Colonic mucosa (tissue), 4 donors: ENCODE results near the gene KIF26A. TPM values are rescaled to one million over a fixed set of nuclear protein-coding genes. Genes with fewer than 3 reads are reported as not detected.

ENCODE experiments used
- DNase-seq: peaks from one replicate; pipeline ENCODE4 v3.0.0-alpha.2; 2020
- H3K27ac ChIP-seq: fragments of 200-600 bp; one replicate; pipeline ENCODE4 v1.8.0; 2021
- H3K27me3 ChIP-seq: fragments of 200-600 bp; one replicate; pipeline ENCODE4 v1.8.0; 2021
- H3K36me3 ChIP-seq: fragments of 200-600 bp; one replicate; pipeline ENCODE4 v1.8.0; 2021
- H3K4me1 ChIP-seq: fragments of 200-600 bp; one replicate; pipeline ENCODE4 v1.8.0; 2021; ENCODE audit warnings: mild to moderate bottlenecking
- H3K4me3 ChIP-seq: fragments of 200-600 bp; one replicate; pipeline ENCODE4 v1.8.0; 2021
- H3K9ac ChIP-seq, 2 donors: one replicate each; pipeline ENCODE4 v1.7.0; 2013; ENCODE audit warnings: control low read depth in 2 of 2, low read depth in 2 of 2, low read length in 2 of 2
- H3K9me3 ChIP-seq: fragments of 200-600 bp; one replicate; pipeline ENCODE4 v1.8.0; 2021
- CTCF ChIP-seq: fragments of 200-600 bp; IDR thresholded peaks from one replicate; pipeline ENCODE4 v1.8.0; 2022; ENCODE audit warnings: antibody characterized with exemption, mild to moderate bottlenecking
- intact Hi-C: fragments of 100-400 bp; cut with DNase I; formaldehyde crosslinking; loops from one replicate; pipeline ENCODE4 v1.14.1; 2022
- total RNA-seq, 2 donors: library from RNA; stranded (reverse); fragmentation: NEBNext Ultra II Directional in 1 of 2; extraction: Animal tissue kit (Norgen Biotek cat#: 25700) in 1 of 2; gene quantifications; one replicate each; pipeline ENCODE4 v1.2.1, GENCODE V29; 2021
- donor health status: healthy.
- donor health status: DM: no; HTN: no; CAD: no.
- donor health status: DM: no; HTN: no; CAD: no.

Gene KIF26A
- total RNA-seq, 2 donors from 2014 or later = 6.6 to 20.0 TPM

DNA sequence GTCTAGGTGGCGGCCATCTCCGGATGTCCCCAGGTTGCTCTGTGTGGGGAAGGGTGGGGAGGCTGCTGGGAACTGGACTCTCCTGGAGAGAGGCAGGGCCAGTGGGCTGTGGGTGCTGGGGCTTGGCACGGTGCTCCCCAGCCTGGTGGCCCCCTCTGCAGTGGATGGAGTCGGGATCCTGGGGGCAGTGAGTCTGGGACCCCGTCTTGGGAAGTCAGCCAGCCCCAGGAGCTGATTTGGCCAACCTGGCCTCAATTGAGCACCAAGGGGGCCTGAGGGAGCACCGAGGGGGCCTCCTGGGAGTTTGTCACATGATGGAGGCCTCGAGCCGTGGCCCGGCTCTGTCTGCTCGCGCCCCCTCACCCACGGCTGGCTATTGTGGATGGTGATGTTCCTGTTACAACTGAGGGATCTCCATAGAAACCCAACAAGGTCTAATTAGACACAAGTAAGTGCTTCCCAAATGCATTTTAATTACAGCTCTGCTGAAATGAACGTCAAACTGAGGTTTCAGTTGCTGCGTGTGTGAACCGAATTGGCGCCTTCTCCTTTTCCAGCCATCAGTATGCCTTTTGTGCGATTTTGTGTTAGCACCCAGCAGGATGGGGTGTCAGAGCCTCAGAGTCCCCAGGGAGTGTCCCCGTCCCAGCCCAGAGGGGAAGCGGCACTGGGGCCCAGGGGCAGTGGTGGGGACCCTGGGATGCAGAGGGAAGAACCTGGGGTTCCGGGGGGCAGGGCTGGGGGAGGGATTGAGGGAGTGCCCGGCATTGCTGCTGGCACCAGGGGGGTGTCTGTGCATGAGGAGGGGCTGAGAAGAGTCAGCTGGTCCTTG is 71.8 kb downstream of the KIF26A start:
- Histone ChIP-seq H3K4me3 (no peak overlapping the region), H3K4me1 (no peaks in the 10 kb centered on the region), H3K27ac (no peak overlapping the region), H3K9ac (no peak overlapping the region), H3K36me3 (no peaks in the 10 kb centered on the region), H3K27me3 (no peaks in the 10 kb centered on the region), H3K9me3 (no peaks in the 10 kb centered on the region)
- no peak for TF ChIP-seq CTCF
- no peak for DNase-seq
- intact Hi-C loops = no loop called here

GRCh38 chr14:104210817-104211195 is 72.4 kb downstream of the KIF26A start:
- H3K36me3 ChIP-seq = no peaks in the 10 kb centered on the region
- H3K27ac ChIP-seq = no peak overlapping the region
- no peaks in the 10 kb centered on the region for H3K9me3 ChIP-seq
- H3K27me3 ChIP-seq = no peaks in the 10 kb centered on the region
- no peaks in the 10 kb centered on the region for H3K4me1 ChIP-seq
- intact Hi-C loops = no loop called here
- no peak for TF ChIP-seq CTCF
- DNase-seq = no peak
- H3K4me3 ChIP-seq = no peak overlapping the region
- no peak overlapping the region for H3K9ac ChIP-seq

DNA sequence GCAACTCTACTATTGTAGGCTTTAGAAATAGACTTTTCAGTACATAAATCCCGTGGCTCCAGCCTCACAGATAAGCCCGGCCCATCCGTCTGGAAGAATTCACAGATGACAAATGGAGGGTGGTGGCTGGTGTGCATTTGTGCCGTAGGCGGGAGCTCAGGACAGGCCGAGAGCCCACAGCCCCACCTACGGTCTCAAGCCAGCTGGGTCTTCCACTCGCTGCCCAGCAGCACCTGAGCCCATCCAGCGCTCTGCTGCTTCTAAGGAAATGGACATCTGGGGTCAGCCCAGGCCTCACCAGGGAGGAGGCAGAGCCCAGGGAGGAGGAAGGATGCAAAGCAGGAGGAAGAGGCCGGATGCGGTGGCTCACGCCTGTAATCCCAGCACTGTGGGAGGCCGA is 72.8 kb downstream of the KIF26A start:
- no peak for DNase-seq
- no peaks in the 10 kb centered on the region for H3K4me1 ChIP-seq
- H3K4me3 ChIP-seq = no peak overlapping the region
- H3K27ac ChIP-seq = no peak overlapping the region
- no peaks in the 10 kb centered on the region for H3K27me3 ChIP-seq
- no peak for TF ChIP-seq CTCF
- no peaks in the 10 kb centered on the region for H3K9me3 ChIP-seq
- H3K36me3 ChIP-seq = no peaks in the 10 kb centered on the region
- H3K9ac ChIP-seq = no peak overlapping the region
- intact Hi-C loops = no loop called here

DNA sequence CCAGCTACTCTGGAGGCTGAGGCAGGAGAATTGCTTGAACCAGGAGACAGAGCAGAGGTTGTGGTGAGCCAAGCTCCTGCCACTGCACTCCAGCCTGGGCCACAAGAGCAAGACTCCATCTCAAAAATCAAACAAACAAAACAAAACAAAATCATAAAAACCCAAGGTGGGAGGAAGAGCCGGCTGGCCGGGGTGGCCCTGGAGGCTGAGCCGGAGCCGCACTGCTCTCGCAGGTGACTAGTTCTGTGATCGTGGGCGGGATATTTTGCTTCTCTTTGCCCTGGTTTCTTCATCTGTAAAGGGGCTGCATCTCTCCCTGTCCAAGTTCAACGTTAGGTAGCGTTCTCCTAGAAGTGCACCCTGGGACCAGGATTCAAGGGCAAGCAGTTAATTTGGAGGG is 73.4 kb downstream of the KIF26A start:
- no peak for DNase-seq
- Histone ChIP-seq H3K9me3 (no peaks in the 10 kb centered on the region), H3K36me3 (no peaks in the 10 kb centered on the region), H3K9ac (no peak overlapping the region), H3K27me3 (no peaks in the 10 kb centered on the region), H3K4me3 (no peak overlapping the region), H3K4me1 (no peaks in the 10 kb centered on the region), H3K27ac (no peak overlapping the region)
- intact Hi-C loops = no loop called here
- no peak for TF ChIP-seq CTCF

DNA sequence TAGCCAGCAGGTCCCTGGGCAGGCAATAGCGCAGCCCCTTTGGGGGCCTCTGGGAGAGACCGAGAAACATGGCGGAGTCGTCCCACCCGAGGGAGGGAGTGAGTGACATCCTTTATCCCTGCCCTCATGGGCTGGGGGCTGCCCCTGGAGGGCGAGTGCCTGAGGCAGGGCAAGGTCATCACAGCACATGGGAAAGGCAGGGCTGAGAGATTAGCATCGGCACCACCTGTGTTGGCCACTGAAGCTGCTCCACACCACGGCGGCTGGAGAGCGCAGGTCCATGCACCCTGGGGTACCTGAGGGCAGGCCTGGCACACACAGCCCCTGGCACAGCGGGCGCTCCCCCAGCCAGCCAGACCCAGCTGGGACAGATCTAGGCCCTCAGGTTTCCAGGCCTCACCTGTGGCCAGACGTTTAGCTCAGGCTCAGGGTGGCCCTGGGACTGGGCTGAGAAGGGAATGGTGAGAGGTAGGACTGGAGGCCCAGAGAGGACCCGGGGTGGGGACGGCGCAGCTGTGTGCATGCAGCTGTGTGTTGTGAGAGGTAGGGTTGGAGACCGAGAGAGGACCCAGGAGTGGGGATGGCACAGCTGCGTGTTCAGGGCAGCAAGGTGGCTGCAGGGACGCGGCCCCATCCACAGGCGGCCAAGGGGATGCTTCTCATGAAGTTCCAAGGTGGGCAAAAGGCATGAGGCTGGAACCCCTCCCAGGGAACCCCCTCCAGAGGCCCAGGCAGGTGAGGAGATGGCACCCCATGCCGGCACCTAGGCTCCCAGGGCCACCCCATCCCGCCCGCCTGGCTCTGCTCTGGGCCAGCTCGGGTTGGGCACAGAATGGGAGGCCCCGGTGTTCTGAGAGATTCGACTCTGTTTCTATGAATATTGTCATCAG is 74.1 kb downstream of the KIF26A start:
- no peak for DNase-seq
- no peaks in the 10 kb centered on the region for H3K9me3 ChIP-seq
- H3K4me1 ChIP-seq = no peaks in the 10 kb centered on the region
- intact Hi-C loops = no loop called here
- H3K27ac ChIP-seq = no peak overlapping the region
- H3K36me3 ChIP-seq = no peaks in the 10 kb centered on the region
- H3K9ac ChIP-seq = no peak overlapping the region
- H3K4me3 ChIP-seq = no peak overlapping the region
- TF ChIP-seq CTCF = no peak
- no peaks in the 10 kb centered on the region for H3K27me3 ChIP-seq
